Body of pancreas (tissue), 4 donors: ENCODE results near the gene GTF3C5.
A peak's percentile ranks its signal among the peaks of the same experiment; 100 is the strongest.

ENCODE experiments used
- CTCF ChIP-seq, 7 experiments: fragments of 450-650 bp in 4 of 7; fragments of 200-600 bp in 3 of 7; sonication (generic) in 3 of 7; IDR thresholded peaks; one replicate each; pipeline ENCODE4 v1.5.1; 2016 to 2019; ENCODE audit warnings: antibody characterized with exemption in 7 of 7
- POLR2A ChIP-seq, 3 donors: fragments of 450-650 bp; IDR thresholded peaks; one replicate each; pipeline ENCODE4 v1.6.1; 2016; ENCODE audit warnings: antibody characterized with exemption in 3 of 3, mild to moderate bottlenecking in 2 of 3

GRCh38 chr9:133067813-133068212 is 37.0 kb downstream of the GTF3C5 start:
- TF ChIP-seq CTCF (IDR thresholded peaks at IDR 0.05) (no peak), POLR2A (IDR thresholded peaks at IDR 0.05) (peak; percentile 48 to 68 (median 51))
